NCI-H82 treated with DMSO at 0.1 percent for 48 hours (cell line): ENCODE results near the gene PAPSS1.
"Not testable (repeated sequence)": the region's sequence is repeated elsewhere in the genome, so short reads cannot be mapped to it uniquely, and the experiment has no call there.

Experiments used
- DNase-seq: peaks from one replicate; lab custom pipeline; 2025; ENCODE audit not compliant: unreplicated experiment; lab: John Stamatoyannopoulos, UW

The PAPSS1 gene

DNA sequence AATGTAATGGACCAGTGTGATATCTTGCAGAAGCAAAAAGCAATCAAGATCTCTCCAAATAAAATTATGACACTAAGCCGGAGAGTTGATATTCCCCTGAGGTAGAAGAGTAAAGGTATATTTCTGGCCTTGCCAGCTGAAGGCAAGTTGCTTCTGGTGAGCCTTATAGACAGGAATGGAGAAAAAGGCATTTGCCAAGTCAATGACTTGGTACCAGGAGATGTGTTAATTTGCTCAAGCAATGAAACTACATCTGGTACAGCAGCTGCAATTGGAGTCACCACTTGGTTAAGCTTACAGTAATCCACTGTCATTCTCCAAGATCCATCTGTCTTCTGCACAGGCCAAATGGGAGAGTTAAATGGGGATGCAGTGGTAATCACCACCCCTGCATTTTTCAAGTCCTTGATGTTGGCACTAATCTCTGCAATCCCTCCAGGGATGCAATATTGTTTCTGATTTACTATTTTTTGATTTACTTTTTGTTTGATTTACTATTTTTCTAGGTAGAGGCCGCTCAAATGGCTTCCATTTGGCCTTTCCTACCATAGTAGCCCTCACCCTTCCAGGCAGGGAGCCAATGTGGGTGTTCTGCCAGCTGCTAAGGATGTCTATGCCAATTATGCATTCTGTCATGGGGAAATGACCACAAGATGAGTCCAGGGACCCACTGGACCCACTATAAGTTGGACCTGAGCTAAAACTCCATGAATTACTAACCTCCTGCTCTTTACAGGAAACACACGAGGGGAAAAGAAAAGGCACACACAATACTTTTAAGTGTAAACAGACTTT, 6.3 kb upstream of the PAPSS1 start:
- DNase-seq, result peak; percentile 28

DNA sequence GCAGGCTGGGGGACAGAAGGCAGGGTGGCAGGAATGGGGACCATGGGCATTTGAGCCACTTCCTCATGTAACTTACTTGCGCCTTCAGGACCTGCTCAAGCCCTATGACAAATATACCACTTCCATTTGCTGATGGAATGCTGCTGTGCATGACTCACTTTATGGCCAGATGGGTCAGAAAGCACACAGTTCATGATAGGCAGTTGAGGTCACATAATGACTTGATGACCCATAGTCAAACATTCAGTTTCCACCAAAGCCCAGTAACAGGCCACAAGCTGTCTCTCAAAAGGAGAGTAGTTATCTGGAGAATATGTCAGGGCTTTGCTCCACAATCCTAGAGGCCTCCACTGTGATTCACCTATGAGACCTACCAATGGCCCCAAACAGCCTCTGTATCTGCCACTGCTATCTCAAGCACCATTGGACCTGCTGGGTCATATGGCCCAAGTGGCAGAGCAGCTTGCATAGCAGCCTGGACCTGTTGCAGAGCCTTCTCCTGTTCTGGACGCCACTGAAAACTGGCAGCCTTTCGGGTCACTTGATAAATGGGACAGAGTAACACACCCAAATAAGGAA, 5.3 kb upstream of the PAPSS1 start:
- DNase-seq, result no peak

DNA sequence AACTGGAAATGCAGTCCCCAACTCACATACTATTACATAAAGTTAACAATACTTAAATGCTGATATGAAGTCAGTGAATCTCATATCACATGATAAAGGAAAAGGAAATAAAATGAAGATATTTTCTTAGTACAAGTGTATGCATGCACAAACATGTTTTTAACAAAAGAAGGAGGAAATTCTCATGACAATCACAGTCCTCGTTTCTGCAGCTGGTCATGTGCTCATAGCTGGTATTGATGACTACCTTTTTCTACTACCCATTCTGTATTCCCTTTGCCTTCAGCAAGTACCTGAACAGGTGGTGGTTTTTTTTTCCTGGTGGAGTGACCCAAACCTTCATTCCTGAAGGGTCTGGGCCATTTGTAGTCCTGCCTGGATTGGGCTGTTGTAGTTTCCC, 3.3 kb upstream of the PAPSS1 start:
- not testable (repeated sequence) for DNase-seq

DNA sequence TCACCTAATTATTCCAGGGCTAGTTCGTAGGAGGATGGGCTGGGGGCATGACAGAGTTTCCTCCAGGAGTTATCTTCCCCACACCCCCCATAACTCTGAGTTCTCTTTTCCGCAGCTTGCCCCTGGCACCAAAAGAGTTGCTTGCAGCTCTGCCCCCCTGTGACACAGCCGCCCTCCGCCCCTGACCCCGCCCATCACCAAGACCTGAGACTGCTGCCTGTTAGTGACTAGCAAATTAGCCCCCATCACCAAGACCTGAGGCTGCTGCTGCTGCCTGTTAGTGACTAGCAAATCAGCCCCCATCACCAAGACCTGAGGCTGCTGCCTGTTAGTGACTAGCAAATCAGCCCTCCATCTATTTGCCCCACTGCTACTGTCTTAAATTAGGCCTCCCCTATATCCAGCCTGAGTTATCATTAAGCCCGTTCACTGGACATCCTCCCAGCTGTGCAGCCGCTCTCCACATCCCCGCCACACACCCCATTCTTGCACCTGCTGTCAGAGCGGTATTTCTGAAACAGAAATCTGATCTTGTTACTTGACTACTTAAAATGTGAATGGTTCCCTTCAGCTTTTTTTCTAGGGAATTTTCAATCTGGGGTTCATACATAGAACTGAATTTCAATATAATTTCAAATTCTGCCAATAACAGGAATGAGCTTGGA, 1.5 kb upstream of the PAPSS1 start:
- no peak for DNase-seq

DNA sequence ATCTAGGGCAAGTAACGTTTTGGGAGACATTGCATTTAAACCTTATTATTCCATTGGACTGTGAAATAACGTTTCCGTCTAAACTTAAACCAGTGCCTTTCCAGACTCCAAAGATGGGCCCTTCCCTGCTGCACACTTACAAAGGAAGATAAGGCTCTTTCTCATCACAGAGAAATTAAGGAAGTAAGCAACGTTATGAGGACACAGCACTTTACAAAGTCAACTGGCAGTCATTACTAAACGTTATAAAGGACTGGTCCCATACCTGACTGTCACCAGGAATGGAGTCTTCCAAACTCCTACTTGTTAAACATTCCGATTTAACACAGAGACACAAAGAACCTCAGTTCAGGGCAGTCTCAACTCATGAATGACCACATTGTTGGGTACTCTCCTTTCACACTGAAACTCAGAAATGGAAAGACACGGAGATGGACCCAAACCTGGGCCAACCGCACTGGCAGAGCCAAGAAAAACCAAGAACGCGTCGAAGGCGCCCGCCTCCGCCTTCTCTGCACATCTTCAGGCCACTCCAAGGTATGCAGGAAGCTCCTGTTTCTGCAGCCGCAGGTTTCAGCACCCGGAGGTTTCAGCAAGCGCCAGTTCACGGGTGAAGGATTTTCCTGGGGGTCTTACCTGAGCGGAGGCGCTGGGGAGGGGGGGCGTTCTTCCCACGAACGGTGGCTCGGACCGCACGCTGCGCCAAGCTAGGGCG, 670 bp downstream of the PAPSS1 start:
- DNase-seq, result no peak

DNA sequence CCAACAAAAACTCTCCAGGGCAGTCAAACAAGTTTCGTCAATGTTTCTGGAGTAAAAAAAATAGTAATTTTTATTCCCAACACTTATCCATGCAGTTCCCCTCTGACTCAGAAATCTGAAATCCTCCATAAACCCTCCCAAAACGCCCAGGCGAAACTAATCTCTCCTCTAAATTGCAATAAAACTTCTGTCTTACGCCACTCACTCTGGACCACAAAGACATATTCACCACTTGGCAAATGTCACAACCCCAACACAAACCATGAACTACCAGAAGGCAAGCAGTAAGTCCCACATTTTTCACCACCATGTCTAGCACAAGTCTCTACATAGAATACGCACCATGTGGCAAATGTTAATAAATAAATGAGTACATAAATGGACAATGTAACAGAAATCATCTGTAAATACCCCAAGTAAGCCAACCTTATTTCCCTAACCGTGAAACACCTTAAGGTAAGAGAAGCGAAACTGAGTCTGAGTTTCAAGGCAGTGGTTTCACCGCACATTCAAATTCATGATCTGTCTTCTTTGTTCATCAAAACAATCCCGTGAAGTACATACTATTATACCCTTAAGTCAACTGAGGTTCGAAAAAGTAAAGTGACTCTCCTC, 1.6 kb downstream of the PAPSS1 start:
- DNase-seq, result no peak

DNA sequence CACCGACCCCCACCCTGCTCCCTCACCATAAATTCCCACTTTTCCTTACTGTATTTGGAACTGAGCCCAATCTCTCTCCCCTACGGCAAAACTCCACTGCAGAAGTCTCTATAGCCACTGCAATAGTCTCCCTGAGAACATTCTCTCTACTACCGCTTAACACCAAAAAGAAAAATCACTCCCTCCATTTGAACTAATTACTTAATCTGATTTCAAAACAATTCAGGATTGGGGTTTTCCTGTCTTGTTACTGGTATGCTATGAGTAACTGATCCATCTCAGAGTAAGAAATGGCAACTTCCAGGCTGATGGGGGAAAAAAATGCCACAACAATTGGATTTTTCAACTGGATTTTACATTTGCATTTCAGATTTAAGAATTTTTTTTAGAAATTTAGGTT, 5.8 kb downstream of the PAPSS1 start:
- no peak for DNase-seq

DNA sequence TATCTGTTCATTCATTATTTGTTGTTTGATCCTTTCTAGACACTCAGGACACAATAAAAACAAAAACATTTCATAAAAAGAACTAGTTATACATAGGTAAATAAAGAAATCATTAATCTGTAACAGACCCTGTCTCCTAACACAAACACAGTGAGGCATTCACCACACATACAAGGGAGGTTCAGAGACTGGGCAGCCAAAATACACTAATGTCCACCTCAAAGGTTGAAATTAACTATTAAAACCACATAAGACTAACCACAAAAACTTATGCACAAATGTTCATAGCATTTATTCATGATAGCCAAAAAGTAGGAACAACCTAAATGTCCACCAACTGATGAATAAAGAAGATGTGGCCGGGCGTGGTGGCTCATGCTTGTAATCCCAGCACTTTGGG, 7.8 kb downstream of the PAPSS1 start:
- no peak for DNase-seq

DNA sequence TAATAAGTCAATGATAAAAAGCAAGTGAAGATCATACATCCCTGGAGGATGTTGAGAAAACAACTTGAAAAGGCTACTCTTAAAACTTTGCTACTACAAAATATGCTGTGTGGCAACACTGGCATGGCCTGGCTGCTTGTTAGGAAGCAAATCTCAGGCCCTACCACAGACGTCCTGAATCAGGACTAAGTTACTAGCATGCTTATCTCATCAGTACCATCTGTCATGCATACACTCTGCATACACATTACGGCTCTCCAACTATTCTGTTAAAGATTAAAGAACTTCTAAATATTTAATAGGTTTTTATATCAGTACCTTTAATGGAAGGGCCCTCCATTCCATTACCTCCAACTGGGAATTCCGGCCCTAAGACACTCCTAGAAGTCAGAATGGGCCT, 8.2 kb downstream of the PAPSS1 start:
- DNase-seq, result no peak

DNA sequence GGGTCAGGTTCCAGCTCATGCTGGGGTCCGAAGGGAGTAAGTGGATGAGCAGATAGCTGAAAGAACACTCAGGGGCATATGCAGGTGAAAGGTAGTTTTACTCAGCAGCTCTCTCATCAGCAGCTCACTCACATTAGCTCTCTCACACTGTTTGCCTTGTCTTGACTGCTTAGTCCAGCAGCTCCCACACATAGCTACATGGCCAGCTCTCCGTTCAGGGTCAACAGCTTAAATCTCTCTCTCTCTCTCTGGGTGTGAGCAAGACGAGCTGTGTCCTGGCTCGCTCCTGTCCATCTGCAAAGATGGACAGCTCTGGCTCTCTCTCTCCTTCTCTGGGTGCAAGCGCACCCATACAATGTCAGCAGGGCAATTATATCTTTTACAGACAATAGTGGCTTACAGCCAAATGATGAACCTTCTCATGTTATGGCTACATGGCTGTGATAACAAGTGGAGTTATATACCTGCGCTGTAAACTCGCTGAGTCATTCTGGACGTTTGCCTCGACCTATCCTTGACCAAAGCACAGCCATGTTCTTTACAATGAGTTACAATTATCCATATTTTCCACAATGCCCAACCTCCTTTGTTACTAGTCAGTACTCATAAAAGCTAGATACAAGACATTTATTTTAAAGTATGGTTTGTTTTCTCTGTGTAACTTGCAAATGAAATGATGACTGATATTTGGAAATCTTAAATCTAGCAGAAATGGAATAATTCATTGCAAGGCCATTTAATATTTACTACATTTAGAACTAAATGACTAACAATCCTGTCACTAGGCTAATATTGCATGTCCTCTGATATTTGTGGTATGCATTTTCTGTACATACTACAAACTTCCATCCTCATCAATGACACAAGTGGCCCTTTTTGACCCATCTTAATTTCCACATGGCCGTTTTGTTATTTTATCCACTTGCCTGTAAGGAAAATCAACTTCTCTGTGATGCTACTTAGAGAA, 9.3 kb downstream of the PAPSS1 start:
- no peak for DNase-seq

DNA sequence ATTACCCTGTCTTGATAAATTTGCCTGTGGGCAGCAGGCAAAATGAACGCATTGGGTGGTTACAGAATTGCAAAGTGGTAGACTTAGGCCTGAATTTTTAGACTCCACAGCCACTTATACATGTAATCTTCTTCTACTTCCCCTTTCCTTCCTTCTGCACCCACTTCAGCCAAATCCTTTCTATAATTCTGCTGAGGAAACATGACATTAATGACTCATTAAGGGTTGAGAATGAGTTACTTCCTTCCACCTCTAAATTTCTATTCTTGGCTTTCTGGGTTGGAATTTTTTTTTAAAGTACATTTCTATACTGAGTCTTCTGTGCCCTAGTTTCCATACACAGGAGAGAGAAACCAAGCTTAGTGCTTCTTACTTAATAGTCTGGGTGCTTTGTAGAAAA, 10.1 kb downstream of the PAPSS1 start:
- no peak for DNase-seq

DNA sequence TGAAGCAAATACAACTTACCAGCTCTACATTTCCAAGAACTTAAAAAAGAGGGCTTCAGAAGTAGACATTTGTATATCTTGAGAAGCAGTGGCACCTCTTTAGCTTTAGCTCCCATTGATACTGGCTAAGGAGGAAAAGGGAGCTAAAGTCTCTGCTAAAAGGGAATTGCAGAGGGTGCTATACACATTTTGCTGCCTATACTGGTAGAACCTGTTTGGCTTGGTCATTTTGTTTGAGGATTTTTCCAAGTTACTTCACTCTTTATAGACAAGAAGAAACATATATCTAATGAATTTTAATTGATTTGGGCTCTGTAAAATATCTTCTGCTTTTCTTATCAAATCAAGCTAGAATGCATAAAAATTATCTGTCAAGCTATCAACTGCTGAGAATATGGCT, 11.8 kb downstream of the PAPSS1 start:
- DNase-seq, result no peak

DNA sequence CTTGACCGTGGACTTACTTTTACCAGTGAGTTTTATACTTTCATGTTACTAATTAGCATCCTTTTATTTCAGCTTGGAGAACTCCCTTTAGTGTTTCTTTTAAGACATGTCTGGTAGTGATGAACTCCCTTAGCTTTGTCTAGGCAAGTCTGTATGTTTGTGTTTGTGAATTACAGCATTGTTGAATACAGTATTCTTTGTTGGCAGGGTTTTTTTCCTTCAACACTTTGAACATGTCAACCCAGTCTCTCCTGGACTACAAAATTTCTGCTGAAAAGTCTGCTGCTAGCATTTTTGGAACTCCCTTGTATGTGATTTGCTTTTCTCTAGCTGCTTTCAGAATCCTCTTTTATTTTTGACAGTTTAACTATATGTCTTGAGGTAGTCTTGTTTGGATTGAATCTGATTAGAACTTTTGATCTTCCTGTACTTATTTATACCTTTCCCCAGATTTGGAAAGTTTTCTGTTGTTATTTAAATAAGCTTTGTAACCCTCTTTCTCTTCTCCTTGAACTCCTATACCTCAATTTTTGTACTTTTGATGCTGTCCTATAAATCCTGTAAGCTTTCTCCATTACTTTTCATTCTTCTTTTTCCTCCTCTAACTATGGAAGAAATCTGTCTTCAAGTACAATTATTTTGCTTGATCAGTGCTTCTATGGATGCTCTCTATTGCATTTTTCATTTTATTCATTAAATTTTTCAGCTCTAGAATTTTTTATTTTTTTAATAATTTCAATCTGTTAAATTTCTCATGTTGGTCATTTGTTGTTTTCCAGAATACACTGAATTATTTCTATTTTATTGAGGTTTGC, 14.1 kb downstream of the PAPSS1 start:
- no peak for DNase-seq

DNA sequence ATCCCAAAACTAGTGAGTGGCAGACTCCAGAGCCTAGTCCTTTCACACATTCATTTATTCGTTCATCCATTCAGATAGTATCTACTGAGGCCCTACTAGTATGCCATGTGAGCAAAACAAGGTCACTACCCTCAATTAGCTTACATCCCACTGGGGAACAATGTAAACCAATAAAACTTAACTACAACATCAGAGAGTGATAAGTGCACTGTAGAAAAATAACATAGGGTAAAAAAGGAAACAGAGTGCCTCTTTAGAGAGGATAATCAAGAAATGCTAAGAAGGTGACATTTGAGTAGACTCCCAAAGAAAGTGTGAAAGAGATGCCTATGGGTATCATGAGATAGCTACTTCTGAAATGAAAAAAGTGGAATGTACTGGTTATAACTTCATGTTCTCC, 18.5 kb downstream of the PAPSS1 start:
- no peak for DNase-seq

DNA sequence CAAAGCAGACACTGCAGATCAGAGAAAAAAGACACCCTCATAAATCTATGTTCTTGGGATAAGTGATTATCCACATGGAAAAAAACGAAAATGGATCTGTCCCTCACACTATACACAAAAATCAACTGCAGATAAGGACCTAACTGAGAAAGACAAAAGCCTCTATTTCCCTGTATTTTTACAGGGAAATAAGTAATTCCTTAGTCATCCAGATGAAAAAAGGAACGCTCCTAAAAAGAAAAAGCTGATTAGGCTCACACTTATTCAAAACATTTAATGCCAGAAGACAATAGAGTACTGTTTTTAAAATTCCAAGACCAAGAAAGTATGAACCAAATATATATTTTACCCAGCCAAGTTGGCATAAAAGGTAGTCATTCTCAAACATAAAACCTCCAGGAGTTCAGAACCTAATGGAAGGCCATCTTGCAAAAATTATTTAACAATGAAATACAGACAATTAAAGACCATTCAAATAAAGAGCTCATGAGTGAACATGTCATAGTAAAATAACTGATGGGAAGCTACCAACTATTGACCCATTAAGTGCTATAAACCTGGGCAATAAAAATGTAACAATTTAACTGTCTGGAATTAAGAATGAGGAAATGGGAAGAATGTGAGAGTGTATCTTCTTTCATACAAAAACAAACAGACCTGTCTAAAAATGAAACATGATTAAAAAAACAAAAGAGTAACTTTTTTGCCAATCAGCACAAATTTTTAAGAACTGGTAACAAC, 20.4 kb downstream of the PAPSS1 start:
- DNase-seq, result no peak

DNA sequence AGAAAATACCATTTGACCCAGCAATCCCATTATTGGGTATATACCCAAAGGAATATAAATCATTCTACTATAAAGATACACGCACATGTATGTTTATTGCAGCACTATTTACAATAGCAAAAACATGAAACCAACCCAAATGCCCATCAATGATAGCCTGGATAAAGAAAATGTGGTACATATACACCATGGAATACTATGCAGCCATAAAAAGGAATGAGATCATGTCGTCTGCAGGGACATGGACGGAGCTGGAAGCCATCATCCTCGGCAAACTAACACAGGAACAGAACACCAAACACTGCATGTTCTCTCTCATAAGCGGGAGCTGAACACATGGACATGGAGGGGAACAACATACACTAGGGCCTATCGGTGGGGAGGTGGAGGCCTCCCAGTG, 23.8 kb downstream of the PAPSS1 start:
- not testable (repeated sequence) for DNase-seq

DNA sequence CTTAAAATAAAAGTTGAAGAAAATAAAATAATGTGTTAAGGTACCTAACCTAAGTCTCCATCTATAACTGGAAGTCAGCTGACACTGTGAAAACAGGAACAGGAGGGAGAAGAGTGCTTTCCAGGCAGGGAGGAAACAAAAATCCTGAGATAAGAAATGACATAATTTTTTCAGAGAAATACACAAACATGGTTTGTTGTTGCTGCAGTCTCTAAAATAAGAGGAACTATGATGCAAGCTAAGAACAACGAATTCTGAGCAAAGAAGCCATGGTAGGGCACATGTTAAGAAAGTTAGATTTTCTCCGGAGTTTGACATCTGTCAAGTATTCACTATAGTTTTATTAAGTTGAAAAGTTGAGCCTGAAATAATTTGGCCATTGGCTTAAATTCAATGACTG, 26.9 kb downstream of the PAPSS1 start:
- no peak for DNase-seq

DNA sequence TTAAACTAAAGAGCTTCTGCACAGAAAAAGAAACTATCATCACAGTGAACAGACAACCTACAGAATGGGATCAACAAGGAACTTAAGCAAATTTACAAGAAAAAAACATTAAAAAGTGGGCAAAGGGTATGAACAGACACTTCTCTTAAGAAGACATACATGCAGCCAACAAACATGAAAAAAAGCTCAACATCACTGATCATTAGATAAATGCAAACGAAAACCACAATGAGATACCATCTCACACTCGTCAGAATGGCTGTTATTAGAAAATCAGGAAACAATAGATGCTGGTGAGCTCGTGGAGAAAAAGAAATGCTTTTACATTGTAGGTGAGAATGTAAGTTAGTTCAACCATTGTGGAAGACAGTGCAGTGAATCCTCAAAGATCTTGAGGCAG, 27.8 kb downstream of the PAPSS1 start:
- DNase-seq, result no peak

DNA sequence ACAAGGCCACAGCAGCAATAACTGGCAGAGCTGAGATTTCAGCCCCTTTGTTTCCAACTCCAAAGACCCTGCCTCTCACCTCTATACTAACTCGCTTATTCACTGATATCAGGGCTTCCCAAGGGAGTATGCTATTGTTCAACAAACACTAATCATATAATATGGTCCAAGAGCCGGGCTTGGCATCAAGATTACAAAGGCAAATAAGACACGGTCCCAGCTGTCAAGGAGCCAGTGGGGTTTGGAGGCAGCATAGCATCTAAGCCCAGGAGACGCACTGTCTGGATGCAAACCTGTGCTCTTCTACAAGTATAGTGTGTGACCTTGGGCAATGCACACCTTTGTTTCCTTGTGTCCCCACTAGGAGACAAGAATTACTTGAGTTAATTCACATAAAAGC, 28.7 kb downstream of the PAPSS1 start:
- peak; percentile 46 for DNase-seq
